T-helper 2 cell treated with Interferon-gamma antibody and Interleukin-4, amounts not matched to agents 100 ng/mL and 5 ng/mL, for 36 hours (primary cell): Measurements from ENCODE around the gene PRIMA1. TPM values are rescaled to one million over a fixed set of nuclear protein-coding genes. Genes with fewer than 3 reads are reported as not detected.

Source experiments
- intact Hi-C: fragments of 100-400 bp; cut with micrococcal nuclease; formaldehyde crosslinking; loops from one replicate; pipeline ENCODE4 v1.15.1; 2023
- total RNA-seq: library from RNA; stranded (reverse); gene quantifications from 2 replicates; pipeline ENCODE4 v1.2.3, GENCODE V29; 2022

The PRIMA1 gene
- total RNA-seq, 1 donor from 2014 or later, result not detected

DNA sequence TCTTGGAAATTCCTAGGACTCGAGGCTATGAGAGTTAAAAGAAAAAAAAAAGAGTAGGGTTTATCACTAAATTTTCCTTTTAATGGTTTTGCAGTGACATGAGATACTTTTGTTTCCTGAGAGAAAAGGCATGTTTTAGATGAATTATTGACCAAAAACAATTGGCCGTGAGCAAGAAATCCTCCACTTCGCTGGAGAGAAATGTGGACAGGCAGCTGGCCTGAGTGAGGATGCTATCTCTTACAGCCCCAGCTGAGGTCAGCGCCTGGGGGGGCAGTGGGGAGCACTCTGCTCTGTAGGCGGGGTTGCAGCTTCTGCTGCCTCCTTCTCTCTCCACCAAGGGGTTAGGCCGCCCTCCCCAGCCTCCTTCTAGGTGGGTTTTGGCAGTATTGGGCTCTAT lies 54.7 kb downstream of the PRIMA1 start:
- intact Hi-C loops, result no loop called here

DNA sequence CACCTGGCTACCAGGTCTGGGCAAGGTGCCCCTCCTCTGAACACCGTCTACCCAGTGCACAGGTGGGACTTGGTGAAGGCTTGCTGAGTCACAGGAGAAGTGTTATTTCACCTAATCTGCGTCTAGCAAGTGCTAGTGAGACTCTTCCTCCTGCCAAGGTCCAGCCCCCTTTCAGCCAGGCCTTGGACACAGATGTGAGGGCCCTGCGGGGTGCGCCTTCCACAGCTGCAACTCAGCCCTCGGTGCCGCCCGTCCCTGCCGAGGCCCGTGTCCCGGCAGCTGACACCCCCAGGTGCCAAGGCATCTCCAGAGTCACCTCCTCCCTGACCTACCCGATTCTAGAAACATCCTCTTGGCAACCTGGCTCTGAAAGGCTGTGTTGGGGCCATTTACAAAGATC lies 55.1 kb downstream of the PRIMA1 start:
- intact Hi-C loops, result no loop called here

DNA sequence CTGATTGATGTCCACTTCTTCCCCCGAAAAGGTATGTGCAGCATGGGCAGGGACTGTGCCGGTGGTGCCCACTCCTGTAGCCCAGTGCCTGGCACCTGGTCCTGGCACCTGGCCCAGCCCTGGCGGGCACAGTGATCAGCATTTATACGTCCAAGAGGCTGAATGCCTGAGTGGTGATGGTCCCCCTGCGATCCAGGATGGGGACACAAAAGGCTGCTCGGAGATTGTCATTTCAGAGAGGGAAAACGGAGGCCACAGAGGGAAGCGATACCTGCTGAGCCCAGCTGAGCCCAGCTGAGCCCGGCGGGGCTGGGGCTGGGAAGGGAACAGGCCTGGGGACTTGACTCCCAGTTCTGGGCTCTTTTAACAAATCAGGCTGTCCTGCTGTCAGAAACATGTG lies 55.8 kb downstream of the PRIMA1 start:
- intact Hi-C loops, result no loop called here

DNA sequence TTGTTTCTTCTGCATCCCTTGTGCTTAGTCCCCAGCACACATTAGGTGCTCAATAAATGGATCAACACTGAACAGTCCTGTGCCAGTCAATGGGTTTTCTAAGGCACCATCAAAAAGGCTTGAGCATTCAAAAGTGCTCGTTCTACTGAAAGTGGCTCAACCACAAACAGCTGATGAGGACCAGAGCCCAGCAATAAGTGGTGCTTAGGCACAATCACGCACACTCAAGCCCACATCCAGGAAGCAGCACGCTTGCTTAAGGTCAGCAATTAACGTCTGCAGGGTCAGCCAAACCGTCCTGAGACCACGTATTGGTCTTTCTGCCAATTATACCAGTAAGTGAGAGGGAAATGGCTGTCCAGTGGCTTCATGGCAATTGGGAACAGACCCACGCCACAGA lies 56.5 kb downstream of the PRIMA1 start:
- intact Hi-C loops, result no loop called here

DNA sequence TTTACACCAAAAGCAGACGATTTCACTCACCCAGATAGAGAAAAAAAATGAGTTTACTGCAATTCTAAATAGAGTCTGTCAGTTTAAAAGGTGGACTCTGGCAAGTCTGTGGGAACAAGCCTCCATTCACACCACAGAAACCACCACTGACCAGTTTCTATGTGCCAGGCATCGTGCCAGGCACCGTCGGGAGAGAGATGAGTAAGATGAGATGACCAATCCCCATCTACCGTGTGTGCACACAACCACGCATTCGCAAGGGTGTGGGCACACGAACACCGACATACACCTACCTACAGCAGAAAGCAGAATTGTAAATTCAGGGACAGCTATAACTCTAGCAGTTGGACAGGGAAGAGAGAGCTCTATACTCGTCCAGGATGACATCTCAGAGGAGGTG lies 58.3 kb downstream of the PRIMA1 start:
- intact Hi-C loops, result no loop called here

DNA sequence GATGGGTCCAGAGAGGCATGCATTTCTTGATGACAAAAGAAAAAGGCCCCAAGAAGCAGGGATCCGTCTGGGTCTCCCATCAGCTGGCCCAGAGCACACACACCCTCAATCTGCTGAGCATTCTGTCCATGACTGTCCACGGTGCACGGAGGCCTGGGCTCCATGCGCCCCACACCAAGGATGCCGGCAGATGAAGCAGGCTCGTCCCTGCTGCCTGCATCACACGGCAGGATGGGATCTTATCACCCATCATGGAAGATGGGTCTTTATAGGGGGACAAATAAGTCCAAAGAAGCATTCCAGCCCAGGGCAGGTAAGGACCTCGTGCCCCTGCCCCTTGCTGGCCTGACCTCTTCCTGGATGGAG lies 59.7 kb downstream of the PRIMA1 start:
- intact Hi-C loops, result no loop called here

DNA sequence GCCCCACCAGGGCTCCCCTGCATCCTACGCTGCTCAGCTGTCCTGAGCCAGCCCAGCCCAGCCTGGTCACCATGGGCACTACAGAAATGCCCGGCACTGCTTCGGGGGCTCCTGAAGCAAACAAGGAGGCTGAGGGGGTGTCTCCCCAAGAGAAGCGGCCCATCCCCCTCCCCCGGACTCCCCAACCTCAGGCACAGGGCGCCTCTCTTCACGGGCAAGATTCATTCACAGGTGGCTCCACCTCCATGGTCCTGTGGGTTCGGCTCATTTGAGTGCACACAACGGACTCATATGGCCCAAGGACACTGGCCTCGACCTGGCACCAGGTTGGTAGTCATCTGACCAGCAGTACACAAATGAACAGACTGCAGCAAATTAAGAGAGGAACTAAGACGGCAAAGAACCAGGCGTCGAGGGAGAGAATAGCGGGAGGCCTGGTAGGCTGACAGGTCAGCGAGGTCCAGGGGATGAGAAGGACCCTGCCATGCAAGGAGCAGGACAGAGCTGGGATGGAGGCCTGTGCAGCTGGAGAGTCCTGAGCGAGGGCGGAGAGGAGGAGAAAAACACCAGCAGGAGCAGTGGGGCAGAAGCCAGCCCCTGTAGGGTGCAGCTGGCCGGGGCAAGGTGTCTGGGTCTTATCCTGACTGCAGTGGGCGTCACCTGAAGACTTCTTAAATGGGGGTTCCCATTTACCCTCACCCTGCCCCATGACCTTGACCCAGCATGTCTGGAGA lies 60.2 kb downstream of the PRIMA1 start:
- intact Hi-C loops, result no loop called here

DNA sequence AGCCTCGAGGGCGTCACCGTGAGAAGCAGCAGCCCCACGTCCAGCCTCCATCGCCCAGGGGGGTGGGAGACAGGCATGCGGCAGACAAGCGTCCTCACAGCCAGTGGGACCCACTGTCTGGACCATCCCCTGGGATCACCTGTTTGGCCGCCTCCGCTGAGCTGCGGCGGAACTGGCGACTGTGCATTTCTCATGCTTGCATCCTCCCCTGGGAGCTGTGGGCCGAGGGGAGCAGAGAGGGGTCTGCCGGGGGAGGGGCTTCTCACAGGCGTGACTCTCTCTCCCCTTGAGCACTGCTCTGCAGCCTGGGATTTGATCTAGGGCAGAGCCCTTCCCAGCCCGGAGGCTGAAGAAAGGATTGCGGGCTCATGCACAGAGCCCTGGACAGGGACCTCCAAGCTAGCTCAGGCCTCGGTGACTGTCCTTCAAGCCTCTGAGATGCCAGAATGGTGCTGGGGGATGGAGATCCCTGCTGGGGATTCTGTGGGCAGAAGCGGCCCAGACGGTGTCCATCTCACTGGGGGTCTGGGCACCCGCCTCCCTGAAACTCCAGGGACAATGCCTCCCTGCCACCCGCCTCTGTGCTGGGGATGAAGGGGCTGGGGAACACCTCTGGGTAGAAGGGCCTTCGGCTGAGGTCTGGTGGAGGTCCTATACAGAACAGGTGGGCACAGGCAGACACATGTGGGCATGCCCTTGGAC lies 61.1 kb downstream of the PRIMA1 start:
- intact Hi-C loops, result no loop called here

DNA sequence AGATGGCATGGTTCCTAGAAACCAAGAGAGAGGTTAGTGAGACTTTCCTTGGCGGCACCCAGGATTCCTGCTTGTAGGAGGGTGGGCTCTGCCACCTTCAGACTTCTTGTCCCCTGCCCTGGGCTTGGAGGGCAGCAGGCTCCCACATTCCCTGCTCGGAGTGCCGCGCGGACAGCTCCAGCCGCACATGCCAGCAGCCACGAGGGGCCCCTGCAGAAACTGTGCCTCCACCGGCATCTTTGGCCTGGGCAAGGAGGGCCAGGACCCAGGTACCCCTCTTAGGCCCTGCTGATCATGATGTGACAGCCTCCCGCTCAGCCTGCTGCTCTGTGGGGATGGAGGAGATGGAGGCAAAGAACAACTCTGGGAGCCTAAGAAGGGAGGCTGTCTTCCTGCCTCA lies 62.3 kb downstream of the PRIMA1 start:
- intact Hi-C loops, result no loop called here

DNA sequence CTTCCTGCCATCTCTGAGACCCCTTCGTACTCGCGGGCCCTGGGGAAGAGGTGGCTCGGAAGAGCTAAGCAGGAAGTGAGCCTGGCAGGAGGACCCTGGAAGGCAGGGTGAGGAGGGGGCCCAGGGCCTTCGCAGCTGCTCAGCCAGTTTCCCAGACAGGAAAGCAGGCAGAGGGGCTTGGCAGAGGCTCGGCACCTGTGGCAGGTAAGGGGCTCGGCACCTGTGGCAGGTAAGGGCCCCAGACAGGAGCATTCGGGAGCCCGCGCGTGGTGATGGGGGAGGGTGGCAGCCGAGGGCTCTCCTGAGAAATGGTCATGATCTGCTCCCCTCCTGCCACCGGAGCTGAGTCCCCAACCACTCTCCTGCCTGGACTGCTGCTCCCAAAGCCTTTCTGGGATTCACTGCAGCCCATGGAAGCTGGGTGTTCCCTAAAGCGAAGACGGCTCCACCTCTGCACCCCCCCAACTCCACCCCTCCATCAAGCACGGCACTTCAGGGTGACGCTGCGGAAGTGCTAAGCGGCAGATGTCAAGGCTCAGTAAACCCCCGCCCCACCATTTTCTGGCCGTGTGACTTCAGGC lies 63.2 kb downstream of the PRIMA1 start:
- intact Hi-C loops, result no loop called here

DNA sequence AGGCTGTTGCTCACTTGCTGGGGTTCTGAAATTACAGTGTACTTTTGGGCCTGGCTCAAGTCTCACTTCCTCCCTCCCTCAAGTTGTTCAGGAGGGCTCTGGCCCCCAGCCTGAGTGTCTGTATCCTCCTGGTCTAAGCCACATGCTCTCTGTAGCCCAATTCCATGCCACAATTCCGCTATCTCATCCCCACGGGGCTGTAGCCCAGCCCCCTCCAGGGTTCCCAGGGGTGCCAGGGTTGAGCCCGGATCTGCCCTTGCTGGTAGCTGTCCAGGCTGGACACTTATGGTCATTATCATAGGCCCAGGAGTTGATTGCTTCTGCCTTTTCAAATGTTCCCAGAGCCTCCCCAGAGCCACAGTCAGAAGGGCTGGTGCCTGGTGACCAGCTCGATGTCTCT lies 65.3 kb downstream of the PRIMA1 start:
- intact Hi-C loops, result no loop called here

DNA sequence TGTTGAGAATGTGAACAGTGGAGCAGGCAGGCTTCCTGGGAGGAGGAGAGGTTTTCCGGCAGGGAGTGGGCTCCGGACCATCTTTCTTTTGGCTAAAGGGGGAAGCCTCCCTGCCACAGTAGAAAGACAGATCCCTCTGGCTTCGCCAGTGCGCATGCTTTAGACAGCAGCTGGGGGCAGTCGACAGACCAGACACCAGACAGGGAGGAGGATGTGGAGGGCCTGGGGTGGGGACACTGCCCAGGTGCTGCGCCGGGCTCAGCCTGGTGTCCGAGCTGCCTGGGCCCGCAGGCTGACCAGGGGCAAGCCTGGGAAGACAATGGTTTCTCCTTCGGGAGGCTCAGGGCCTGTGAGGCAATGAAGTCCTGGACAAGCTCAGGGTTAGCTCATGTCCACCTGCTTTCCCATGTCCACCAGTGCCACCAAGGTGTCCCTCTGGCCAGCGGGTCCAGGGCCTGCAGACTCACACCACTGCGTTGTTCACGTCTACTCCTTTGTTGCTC lies 67.3 kb downstream of the PRIMA1 start:
- intact Hi-C loops, result no loop called here

DNA sequence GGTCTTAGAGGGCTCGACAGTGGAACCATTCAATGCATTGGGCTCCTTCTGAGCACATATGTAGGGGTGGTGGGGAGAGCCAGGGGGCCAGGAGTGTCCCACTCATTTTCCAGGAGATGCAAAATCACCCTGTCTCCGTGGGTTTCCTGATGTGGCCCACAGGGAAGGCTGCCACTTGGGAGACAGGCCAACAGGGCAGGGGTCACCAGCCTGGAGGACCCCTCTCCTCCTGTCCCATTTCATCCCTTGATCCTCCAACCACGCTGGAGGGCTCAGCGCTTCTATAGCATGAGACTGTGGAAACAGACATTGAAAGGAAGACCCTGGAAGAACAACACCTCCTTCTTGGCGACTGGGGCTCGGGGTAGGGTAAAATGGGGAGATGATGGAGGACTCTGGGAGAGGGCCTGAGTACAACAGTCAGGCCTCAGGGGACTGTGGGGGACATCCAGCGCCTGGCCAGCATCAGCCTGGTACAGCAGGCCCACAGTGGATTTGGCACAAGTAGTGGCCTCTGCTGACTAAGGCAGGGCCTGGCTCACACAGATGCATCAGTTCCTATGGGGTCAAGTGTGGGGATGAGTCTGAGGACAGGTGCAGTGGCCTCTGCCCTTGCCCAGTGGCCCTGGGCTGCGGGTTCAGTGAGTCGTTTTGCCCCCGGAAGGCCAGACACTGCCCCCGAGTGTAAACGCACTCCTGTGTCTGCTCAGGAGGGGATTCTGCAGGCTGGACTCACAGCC lies 68.0 kb downstream of the PRIMA1 start:
- intact Hi-C loops, result no loop called here

DNA sequence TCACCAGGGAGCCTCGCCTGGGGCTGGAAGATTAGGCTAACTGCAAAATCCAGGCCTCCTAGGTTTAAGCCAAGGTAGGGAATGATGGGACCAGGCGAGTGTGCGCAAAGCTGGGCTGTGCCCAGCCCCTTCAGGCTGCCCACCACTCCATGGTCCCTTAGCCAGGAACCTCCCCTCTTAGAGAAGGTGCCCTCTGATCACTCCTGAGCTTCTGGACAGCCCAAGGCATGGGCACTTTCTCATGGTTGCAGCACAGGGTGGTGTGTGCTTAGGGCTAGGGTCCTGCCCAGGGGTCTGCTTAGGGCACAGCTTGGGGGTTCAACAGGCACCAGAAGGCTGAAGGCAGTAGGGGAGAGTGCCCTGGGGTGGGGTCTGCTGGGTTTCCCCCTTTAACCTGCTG lies 69.0 kb downstream of the PRIMA1 start:
- intact Hi-C loops, result no loop called here

DNA sequence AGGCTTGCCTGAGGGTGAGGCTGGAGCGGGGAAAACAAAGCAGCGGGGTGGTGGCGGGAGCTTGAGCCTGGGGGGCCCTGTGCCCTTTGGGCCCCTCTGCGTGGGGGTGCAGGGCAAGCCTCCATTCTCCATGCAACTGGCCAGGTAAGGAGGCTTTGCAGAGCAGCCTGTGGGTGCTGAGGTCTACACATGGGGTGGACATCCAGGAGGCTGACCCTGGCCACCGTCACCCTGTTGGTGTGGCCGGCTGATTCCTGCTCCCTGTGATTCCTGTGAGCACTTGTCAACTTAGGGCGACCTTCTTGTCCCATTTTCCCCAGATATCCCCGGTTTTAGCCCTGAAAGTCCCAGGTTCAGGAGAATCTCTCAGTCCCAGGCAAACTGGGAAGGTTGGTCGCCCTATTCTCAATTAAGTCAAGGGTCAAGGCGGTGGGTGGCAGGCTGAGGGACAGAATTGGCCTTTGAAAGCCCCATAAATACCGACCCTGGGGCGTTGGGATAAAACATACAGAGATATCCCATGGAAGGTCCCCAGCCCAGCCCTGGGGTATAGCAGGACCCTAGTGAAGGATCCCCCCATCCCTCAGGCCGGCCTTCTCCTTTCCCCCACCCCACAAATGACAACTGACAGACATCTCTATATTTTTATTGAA lies 70.5 kb downstream of the PRIMA1 start:
- intact Hi-C loops, result no loop called here

DNA sequence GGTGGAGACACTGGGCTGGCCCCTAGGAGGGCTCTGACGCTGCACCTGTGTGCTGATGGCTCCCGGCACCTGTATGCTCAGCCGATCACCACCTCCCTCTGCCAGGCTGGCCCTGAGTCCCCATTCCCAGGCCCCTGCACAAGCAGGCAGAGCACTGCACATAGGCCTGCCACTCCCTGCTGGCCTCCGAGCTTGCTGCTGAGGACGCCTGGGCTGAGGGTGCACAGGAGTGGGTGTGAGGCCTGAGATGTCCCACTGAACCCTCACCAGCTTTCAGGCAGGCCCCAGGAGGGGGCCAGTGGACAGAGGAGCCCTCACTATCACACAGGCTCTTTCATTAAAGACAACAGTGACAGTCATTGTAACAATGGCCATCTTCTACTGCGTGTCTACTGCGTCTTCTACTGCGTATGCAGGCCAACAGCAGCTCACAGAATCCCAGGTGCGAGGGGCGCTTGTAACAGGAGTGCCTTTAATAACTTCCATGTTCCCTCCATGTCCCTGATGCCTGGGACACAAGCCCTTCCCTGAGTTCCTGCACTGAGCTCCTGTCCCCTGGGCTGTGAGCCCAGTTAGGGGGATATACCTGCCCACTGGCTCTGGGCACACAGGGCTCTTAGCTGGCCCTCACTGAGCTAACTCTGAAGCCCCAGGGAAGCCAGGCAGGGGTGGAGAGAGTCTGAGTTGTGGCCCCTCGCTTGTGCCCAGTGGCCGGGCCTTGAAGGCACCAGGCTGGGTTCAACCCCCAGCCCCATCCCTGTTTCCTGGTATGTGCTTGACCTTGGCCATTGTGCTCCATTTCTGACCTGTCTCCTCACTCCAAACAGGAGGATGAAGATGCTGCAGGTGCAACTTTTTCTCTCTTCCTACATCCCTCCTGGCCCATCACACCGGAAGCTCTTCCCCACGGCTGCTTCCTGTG lies 71.3 kb downstream of the PRIMA1 start:
- intact Hi-C loops, result no loop called here

DNA sequence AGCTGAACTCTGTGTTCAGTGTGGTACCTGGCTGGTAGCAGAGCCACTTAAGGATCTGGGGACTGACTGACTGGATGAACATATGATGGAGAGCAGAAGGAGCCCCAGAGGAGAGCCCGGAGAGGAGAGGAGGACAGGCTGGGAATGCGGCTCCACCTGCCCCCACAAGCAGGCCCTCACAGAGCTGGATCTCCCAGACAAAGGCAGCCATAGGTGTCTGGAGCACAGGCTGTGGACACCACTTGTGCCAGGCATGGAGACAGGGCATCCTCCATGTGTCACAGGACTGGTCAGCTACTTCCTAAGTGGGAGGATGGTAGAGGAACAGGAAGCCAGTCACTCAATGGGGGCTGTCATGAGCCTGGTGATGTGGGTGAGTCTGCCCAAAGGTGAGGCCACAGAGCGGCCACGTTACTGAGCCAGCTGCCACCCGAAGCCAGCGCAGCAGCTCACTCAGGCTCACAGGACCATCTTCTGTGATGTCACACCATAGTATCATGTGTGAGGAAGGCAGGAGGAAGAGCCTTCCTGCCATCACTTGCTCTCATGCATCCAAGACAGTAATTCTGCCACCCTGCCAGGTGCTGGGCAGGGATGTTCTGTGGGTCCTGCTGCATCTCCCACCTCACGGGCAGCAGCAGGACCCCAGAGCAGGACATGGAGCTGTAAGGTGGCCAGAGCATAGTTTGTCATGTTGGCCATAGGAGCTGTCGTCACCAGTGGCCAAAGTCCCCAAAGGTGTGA lies 72.1 kb downstream of the PRIMA1 start:
- intact Hi-C loops, result no loop called here

DNA sequence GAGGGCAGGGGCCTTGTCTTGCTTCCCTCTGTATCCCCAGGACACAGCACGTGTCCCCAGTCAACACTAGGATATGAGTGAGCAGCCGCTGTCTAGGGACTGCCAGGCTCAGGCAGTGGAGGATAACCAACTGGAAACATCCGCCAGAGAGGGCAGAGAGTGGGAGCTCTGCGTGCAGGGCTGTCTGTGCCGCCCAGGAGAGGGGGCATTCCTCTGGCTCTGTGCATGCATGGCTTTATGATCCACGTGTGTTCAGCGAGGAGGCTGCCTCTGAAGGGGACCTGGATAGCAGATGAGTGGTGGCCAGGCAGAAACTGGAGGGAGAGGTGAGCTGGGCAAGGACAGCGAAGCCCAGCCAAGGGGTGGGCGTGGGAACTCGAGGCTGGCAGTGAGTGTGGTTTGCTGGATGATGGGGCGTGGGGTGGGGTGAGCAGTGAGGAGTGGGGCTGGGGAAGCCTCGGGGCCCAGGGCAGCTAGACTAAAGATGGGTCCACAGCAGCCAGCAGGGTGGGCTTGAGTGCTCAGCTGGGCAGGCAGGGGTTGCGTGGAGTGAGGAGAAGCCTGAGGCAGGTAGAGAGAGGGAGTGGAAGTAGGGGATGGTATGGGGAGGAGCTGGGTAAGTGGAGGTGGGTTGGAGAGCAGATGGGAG lies 72.9 kb downstream of the PRIMA1 start:
- intact Hi-C loops, result no loop called here

DNA sequence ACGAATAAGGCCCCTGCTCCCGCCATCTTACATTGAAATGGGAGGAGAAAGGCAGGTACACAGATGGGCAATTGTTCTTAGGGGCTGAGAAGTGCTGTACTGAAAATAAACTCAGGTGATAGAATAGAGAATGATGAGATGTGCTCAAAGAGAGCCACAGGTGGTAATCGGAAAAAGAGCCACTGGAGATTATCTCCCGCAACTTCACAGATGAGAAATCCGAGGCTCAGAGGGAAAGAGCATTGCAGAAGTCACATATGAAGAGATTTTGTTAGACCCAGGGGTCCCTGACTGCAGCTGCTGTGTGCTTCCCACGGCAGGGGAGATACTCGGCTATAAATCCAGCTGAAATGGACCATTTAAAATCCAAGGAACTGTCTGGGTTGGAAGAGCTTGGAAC lies 73.7 kb downstream of the PRIMA1 start:
- intact Hi-C loops, result no loop called here
